WERI-Rb-1 (cell line): ENCODE data around the gene CLIC6.

Experiments used
- DNase-seq: peaks from one replicate; pipeline ENCODE4 v3.0.0-alpha.2; 2020
- H3K27ac ChIP-seq: fragments of 250-450 bp; sonication (Bioruptor Pico); 2 replicates; pipeline ENCODE4 v1.5.1; 2020; ENCODE audit warnings: mild to moderate bottlenecking, moderate library complexity
- H3K27me3 ChIP-seq: fragments of 250-450 bp; sonication (Bioruptor Pico); 2 replicates; pipeline ENCODE4 v1.5.1; 2021; ENCODE audit warnings: mild to moderate bottlenecking, low read depth, moderate library complexity; ENCODE audit not compliant: insufficient read depth, severe bottlenecking
- H3K36me3 ChIP-seq: fragments of 250-450 bp; sonication (Bioruptor Pico); 2 replicates; pipeline ENCODE4 v1.5.1; 2020; ENCODE audit warnings: mild to moderate bottlenecking, moderate library complexity
- H3K4me3 ChIP-seq: 2 replicates; pipeline ENCODE4 v1.5.1; 2011; ENCODE audit warnings: low read depth, mild to moderate bottlenecking, control low read depth, low read length
- H3K9me3 ChIP-seq: fragments of 250-450 bp; sonication (Bioruptor Pico); 2 replicates; pipeline ENCODE4 v1.5.1; 2021; ENCODE audit warnings: mild to moderate bottlenecking, moderate library complexity; ENCODE audit not compliant: severe bottlenecking
- TF ChIP-seq, protein P1 (sequence below): IDR thresholded peaks from 2 replicates; pipeline ENCODE4 v1.5.1; 2011; ENCODE audit warnings: low read depth, mild to moderate bottlenecking, control low read depth, inconsistent platforms, low read length

CLIC6 gene

GRCh38 chr21:34639882-34640788 is 28.7 kb upstream of the CLIC6 start:
- H3K27me3 ChIP-seq = peaks cover 88% of the 10 kb centered on the region
- DNase-seq = no peak
- no peak overlapping the region for H3K27ac ChIP-seq
- no peak overlapping the region for H3K4me3 ChIP-seq
- peaks cover 10% of the 10 kb centered on the region for H3K9me3 ChIP-seq
- TF ChIP-seq, protein P1, sequence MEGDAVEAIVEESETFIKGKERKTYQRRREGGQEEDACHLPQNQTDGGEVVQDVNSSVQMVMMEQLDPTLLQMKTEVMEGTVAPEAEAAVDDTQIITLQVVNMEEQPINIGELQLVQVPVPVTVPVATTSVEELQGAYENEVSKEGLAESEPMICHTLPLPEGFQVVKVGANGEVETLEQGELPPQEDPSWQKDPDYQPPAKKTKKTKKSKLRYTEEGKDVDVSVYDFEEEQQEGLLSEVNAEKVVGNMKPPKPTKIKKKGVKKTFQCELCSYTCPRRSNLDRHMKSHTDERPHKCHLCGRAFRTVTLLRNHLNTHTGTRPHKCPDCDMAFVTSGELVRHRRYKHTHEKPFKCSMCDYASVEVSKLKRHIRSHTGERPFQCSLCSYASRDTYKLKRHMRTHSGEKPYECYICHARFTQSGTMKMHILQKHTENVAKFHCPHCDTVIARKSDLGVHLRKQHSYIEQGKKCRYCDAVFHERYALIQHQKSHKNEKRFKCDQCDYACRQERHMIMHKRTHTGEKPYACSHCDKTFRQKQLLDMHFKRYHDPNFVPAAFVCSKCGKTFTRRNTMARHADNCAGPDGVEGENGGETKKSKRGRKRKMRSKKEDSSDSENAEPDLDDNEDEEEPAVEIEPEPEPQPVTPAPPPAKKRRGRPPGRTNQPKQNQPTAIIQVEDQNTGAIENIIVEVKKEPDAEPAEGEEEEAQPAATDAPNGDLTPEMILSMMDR = no peak
- no peaks in the 10 kb centered on the region for H3K36me3 ChIP-seq

DNA sequence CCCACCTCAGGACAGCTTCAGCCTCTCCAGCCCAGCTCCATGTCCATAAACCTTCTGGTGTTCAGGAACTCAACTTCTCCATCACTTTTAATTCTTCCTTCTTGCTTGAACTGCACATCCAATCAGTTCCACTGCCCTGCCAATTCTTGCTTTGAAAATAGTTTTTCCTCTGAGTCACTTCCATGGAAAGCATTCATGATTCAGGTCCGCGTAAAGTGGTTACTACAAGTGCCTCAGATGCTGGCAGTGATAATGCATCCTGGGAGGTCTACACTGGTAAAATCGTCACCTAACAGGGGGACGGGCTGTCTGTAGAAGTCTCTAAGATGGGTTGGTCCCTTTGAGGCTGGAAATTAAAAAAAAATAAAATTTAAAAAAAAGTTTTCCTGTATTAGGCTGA is 27.9 kb upstream of the CLIC6 start:
- Histone ChIP-seq H3K36me3 (no peaks in the 10 kb centered on the region), H3K27me3 (peaks cover 90% of the 10 kb centered on the region), H3K4me3 (no peak overlapping the region), H3K9me3 (peaks cover 13% of the 10 kb centered on the region), H3K27ac (no peak overlapping the region)
- no peak for DNase-seq
- TF ChIP-seq, protein P1 = no peak

DNA sequence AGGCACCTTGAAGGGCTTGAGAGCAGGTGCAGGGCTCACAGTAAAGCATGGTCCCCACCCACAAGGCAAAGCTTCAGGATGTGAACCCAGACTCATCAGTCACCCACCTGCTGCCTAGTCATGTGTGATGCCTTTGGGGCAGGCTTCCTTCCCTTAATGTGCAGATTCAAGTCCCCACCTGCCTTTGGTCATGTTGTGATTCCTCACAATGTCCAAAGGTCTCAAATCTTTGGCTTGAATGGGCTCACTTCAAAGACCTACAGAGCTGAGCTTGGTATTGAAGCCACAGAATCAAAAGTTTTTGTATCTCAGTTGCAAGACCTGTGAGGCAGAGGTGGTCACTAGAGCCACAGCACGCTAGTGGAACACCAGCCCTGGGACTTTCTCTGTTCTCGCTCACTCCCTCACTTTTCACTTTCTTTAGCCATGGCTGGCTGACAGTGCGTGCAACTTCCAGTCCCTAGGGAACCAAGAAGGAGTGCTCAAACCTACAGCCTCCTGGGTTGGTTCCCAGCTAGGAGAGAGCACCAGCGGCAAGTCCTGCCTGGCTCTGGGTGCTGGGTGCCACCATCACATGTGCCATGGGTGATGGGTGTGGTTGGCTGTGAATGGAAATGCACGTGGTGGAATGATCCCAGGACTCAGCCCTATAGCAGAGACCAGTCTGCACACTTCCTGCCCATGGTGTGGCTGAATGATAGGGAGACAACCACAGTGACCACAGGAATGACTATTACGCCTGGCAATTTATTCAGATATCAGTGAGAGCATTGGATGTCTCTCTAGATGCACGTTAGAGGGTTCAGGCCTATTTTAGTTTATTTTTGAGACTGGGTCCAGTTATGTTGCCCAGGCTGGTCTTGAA is 26.4 kb upstream of the CLIC6 start:
- H3K36me3 ChIP-seq = no peaks in the 10 kb centered on the region
- DNase-seq = no peak
- peaks cover 16% of the 10 kb centered on the region for H3K9me3 ChIP-seq
- H3K27me3 ChIP-seq = peaks cover 90% of the 10 kb centered on the region
- no peak overlapping the region for H3K4me3 ChIP-seq
- TF ChIP-seq, protein P1 = no peak
- no peak overlapping the region for H3K27ac ChIP-seq

- H3K36me3 ChIP-seq = no peaks in the 10 kb centered on the region
- peaks cover 95% of the 10 kb centered on the region for H3K27me3 ChIP-seq
- TF ChIP-seq, protein P1 = no peak
- H3K4me3 ChIP-seq = no peak overlapping the region
- peaks cover 16% of the 10 kb centered on the region for H3K9me3 ChIP-seq
- DNase-seq = no peak
- H3K27ac ChIP-seq = no peak overlapping the region
These were observed 24.0 kb upstream of the CLIC6 start for GRCh38 chr21:34644825-34645224.

GRCh38 chr21:34647555-34647954 is 21.2 kb upstream of the CLIC6 start:
- H3K4me3 ChIP-seq = no peak overlapping the region
- TF ChIP-seq, protein P1 = no peak
- H3K27me3 ChIP-seq = peaks cover 96% of the 10 kb centered on the region
- peaks cover 28% of the 10 kb centered on the region for H3K9me3 ChIP-seq
- H3K36me3 ChIP-seq = no peaks in the 10 kb centered on the region
- no peak for DNase-seq
- H3K27ac ChIP-seq = no peak overlapping the region
